Trophoblast cell (in vitro differentiated cells and primary cell): ENCODE results near the gene CALML3.
A peak's percentile ranks its signal among the peaks of the same experiment; 100 is the strongest.

Experiments
- DNase-seq, 2 donors: peaks; one replicate each; pipeline ENCODE4 v3.0.0-alpha.2; 2016
- H2AFZ ChIP-seq: 2 replicates; pipeline ENCODE4 v1.6.1; 2013; ENCODE audit warnings: low read length, moderate library complexity, mild to moderate bottlenecking; ENCODE audit not compliant: insufficient read depth, poor library complexity
- H2AK5ac ChIP-seq: 2 replicates; pipeline ENCODE4 v1.6.1; 2013; ENCODE audit warnings: mild to moderate bottlenecking, low read length
- H2BK120ac ChIP-seq: 2 replicates; pipeline ENCODE4 v1.6.1; 2013; ENCODE audit warnings: low read length, mild to moderate bottlenecking, moderate library complexity; ENCODE audit not compliant: insufficient read depth, poor library complexity
- H2BK12ac ChIP-seq: 2 replicates; pipeline ENCODE4 v1.6.1; 2013; ENCODE audit warnings: mild to moderate bottlenecking, low read length, moderate library complexity
- H2BK5ac ChIP-seq: 2 replicates; pipeline ENCODE4 v1.6.1; 2013; ENCODE audit warnings: low read length, low read depth, moderate library complexity, mild to moderate bottlenecking; ENCODE audit not compliant: poor library complexity
- H3K14ac ChIP-seq: 2 replicates; pipeline ENCODE4 v1.6.1; 2013; ENCODE audit warnings: mild to moderate bottlenecking, low read length
- H3K18ac ChIP-seq: 2 replicates; pipeline ENCODE4 v1.6.1; 2013; ENCODE audit warnings: mild to moderate bottlenecking, low read length
- H3K23ac ChIP-seq: 2 replicates; pipeline ENCODE4 v1.6.1; 2013; ENCODE audit warnings: low read length
- H3K27ac ChIP-seq: 2 replicates; pipeline ENCODE4 v1.5.1; 2013; ENCODE audit warnings: low read depth, mild to moderate bottlenecking, inconsistent platforms, low read length, moderate library complexity
- H3K27me3 ChIP-seq: 2 replicates; pipeline ENCODE4 v1.6.1; 2013; ENCODE audit warnings: inconsistent platforms, mild to moderate bottlenecking, low read length, moderate library complexity; ENCODE audit not compliant: insufficient read depth
- H3K36me3 ChIP-seq, 2 experiments: 1 replicate in 1 of 2; 2 replicates in 1 of 2; pipeline ENCODE4 v1.6.1; 2013; ENCODE audit warnings: low read length in 2 of 2, mild to moderate bottlenecking in 2 of 2, moderate library complexity in 1 of 2; ENCODE audit not compliant: insufficient read depth in 2 of 2, control insufficient read depth in 1 of 2
- H3K4ac ChIP-seq: 2 replicates; pipeline ENCODE4 v1.6.1; 2013; ENCODE audit warnings: low read depth, mild to moderate bottlenecking, low read length, moderate library complexity
- H3K4me1 ChIP-seq, 2 experiments: 1 replicate in 1 of 2; 2 replicates in 1 of 2; pipeline ENCODE4 v1.6.1; 2013; ENCODE audit warnings: low read length in 2 of 2, mild to moderate bottlenecking in 2 of 2, moderate library complexity in 1 of 2; ENCODE audit not compliant: insufficient read depth in 2 of 2, control insufficient read depth in 1 of 2
- H3K4me2 ChIP-seq: 2 replicates; pipeline ENCODE4 v1.6.1; 2013; ENCODE audit warnings: inconsistent platforms, mild to moderate bottlenecking, low read length, moderate library complexity
- H3K4me3 ChIP-seq: 2 replicates; pipeline ENCODE4 v1.5.1; 2013; ENCODE audit warnings: mild to moderate bottlenecking, low read depth, low read length, inconsistent platforms
- H3K79me1 ChIP-seq: one replicate; pipeline ENCODE4 v1.6.1; 2013; ENCODE audit warnings: low read length
- H3K79me2 ChIP-seq: 2 replicates; pipeline ENCODE4 v1.6.1; 2013; ENCODE audit warnings: low read length, mild to moderate bottlenecking; ENCODE audit not compliant: control insufficient read depth, insufficient read depth, poor library complexity
- H3K9ac ChIP-seq: 2 replicates; pipeline ENCODE4 v1.6.1; 2013; ENCODE audit warnings: mild to moderate bottlenecking, low read length
- H3K9me3 ChIP-seq: 2 replicates; pipeline ENCODE4 v1.6.1; 2013; ENCODE audit warnings: low read depth, mild to moderate bottlenecking, control low read depth, inconsistent platforms, low read length; ENCODE audit not compliant: insufficient read depth
- H4K12ac ChIP-seq: 2 replicates; pipeline ENCODE4 v1.6.1; 2013; ENCODE audit warnings: low read depth, mild to moderate bottlenecking, low read length, moderate library complexity
- H4K8ac ChIP-seq: 2 replicates; pipeline ENCODE4 v1.6.1; 2013; ENCODE audit warnings: low read depth, mild to moderate bottlenecking, low read length, moderate library complexity
- H4K91ac ChIP-seq: one replicate; pipeline ENCODE4 v1.6.1; 2013; ENCODE audit warnings: low read depth, mild to moderate bottlenecking, low read length, moderate library complexity
- WGBS: extraction: QIAGEN DNeasy Blood & Tissue Kit; methylation state at CpG from one replicate; pipeline ENCODE4 v1.1.7; 2013; ENCODE audit warnings: missing lambda C conversion rate; ENCODE audit not compliant: insufficient read length, insufficient coverage; ENCODE audit errors: extremely low coverage; 5-methylcytosine and 5-hydroxymethylcytosine counted together

The CALML3 gene

DNA sequence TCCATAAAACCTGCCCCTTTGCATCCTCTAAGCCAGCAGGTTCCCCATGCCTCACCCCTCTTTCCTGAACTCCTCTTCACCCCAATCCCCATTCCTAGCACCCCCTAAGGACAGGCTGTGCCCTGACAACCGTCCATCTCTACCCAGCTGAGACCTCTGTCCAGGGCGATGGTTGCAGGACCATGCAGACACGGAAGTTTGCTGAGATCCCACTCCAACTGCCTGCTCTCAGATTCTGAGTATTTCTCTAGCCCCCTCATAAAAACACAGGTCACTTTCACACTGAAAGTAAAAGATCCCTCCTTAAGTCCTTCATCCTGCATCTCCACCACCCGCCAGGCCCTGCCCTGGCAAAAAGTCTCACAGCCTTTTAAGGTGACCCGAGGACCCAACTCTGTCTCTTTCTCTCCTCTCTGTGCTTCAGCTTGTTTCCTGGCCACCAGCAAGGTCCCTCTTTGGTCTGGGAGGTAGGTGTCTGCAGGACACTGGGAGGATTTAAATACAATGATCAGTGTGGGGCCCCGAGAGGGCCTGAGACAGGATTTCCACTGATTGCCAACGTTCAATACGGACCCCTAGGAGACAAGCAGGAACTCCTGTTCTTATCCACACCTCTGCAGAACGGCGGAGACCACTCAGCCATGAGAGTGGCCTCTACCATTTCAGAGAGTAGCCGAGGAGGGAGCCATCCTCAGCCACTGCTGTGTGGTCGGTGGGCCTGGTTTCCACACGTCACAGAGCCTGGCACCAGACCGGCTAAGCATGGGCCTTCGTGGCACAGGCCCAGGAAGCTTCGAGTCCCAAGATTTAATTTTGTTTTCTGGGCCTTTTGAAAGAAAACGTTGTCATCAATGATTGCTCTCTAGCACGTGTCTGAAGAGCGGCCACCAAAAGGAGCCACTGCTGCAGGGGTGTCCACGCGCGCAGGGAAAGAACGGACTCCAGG lies 27.9 kb downstream of the CALML3 start:
- WGBS = no CpG with 5 or more reads among the region's 23 CpGs
- H3K27me3 ChIP-seq = no peaks in the 10 kb centered on the region
- no peak overlapping the region for H3K4me3 ChIP-seq
- peak overlapping the region; percentile 98 for H3K27ac ChIP-seq
- H2BK5ac ChIP-seq = peak overlapping the region; percentile 99
- H4K91ac ChIP-seq = peak overlapping the region; percentile 100
- peak overlapping the region; percentile 48 for H2AFZ ChIP-seq
- H4K8ac ChIP-seq = peak overlapping the region; percentile 92
- no peak overlapping the region for H3K4me2 ChIP-seq
- peak overlapping the region; percentile 61 for H4K12ac ChIP-seq
- no peak overlapping the region for H3K23ac ChIP-seq
- H3K18ac ChIP-seq = peak overlapping the region; percentile 95
- H3K79me2 ChIP-seq = peaks cover 34% of the 10 kb centered on the region
- peaks cover 81 to 88% of the 10 kb centered on the region in 2 experiments for H3K4me1 ChIP-seq
- no peak for DNase-seq
- H3K14ac ChIP-seq = peak overlapping the region; percentile 97
- H2AK5ac ChIP-seq = peak overlapping the region; percentile 100
- no peak overlapping the region for H3K9ac ChIP-seq
- H3K4ac ChIP-seq = peak overlapping the region; percentile 85
- peaks cover 2% of the 10 kb centered on the region for H3K9me3 ChIP-seq
- H3K79me1 ChIP-seq = peaks cover 94% of the 10 kb centered on the region
- peak overlapping the region; percentile 99 for H2BK120ac ChIP-seq
- H3K36me3 ChIP-seq = no peaks in the 10 kb centered on the region
- H2BK12ac ChIP-seq = peak overlapping the region; percentile 99

GRCh38 chr10:5553400-5554170 lies 28.8 kb downstream of the CALML3 start:
- Histone ChIP-seq H4K91ac (peak overlapping the region; percentile 100), H2AK5ac (peak overlapping the region; percentile 100), H3K18ac (peak overlapping the region; percentile 95), H2BK12ac (peak overlapping the region; percentile 99), H4K8ac (peak overlapping the region; percentile 92), H3K14ac (peak overlapping the region; percentile 97), H3K4me2 (no peak overlapping the region), H3K27me3 (no peaks in the 10 kb centered on the region), H3K23ac (no peak overlapping the region), H3K4me1 (peaks cover 79 to 86% of the 10 kb centered on the region in 2 experiments), H3K4ac (peak overlapping the region; percentile 95), H3K79me1 (peaks cover 94% of the 10 kb centered on the region), H4K12ac (peak overlapping the region; percentile 20), H2AFZ (peak overlapping the region; percentile 24), H2BK5ac (peak overlapping the region; percentile 99), H3K9ac (no peak overlapping the region), H3K79me2 (peaks cover 37% of the 10 kb centered on the region), H2BK120ac (peak overlapping the region; percentile 99), H3K36me3 (no peaks in the 10 kb centered on the region), H3K9me3 (peaks cover 2% of the 10 kb centered on the region), H3K4me3 (no peak overlapping the region), H3K27ac (peak overlapping the region; percentile 98)
- no peak for DNase-seq
- no CpG with 5 or more reads among the region's 17 CpGs for WGBS

GRCh38 chr10:5555021-5555510 lies 30.3 kb downstream of the CALML3 start:
- Histone ChIP-seq H4K91ac (peak overlapping the region; percentile 100), H3K23ac (no peak overlapping the region), H2BK5ac (peak overlapping the region; percentile 59)

DNA sequence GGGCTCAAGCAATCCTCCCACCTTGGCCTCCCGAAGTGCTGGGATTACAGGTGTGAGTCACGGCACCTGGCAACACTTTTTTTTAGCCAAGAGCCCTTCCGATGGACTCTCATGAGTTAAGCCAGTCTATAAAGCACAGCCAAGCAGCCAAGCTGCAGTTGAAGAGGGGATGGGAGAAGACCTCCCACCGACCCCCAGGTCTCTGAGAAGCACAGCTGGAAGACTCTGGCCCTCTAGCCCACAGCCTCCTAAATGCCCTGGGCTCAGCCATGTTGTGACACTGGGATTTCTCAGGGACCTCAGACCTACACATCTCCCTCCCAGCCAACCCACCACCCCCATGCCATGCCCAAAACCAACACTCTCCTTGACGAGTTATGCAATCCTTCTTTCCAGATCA lies 31.1 kb downstream of the CALML3 start:
- Histone ChIP-seq H3K23ac (no peak overlapping the region), H2BK120ac (peak overlapping the region; percentile 70), H3K36me3 (no peaks in the 10 kb centered on the region), H3K79me2 (peaks cover 28% of the 10 kb centered on the region), H4K12ac (no peak overlapping the region), H4K91ac (peak overlapping the region; percentile 100), H3K18ac (peak overlapping the region; percentile 43), H2AK5ac (peak overlapping the region; percentile 92), H3K27ac (no peak overlapping the region), H3K14ac (peak overlapping the region; percentile 89), H2BK12ac (peak overlapping the region; percentile 97), H2BK5ac (peak overlapping the region; percentile 73), H3K79me1 (peaks cover 89% of the 10 kb centered on the region), H4K8ac (peak overlapping the region; percentile 33), H3K9ac (no peak overlapping the region), H3K9me3 (peaks cover 2% of the 10 kb centered on the region), H3K4ac (no peak overlapping the region), H3K27me3 (no peaks in the 10 kb centered on the region), H3K4me2 (no peak overlapping the region), H2AFZ (no peak overlapping the region), H3K4me1 (peaks cover 67 to 76% of the 10 kb centered on the region in 2 experiments), H3K4me3 (no peak overlapping the region)
- DNase-seq = no peak
- WGBS = no CpG with 5 or more reads among the region's 5 CpGs

More at GRCh38 chr10:5555021-5555510, 30.3 kb downstream of the CALML3 start:
- H3K9me3 ChIP-seq = peaks cover 2% of the 10 kb centered on the region
- peak overlapping the region; percentile 50 for H2AK5ac ChIP-seq
- peaks cover 91% of the 10 kb centered on the region for H3K79me1 ChIP-seq
- no peak overlapping the region for H3K4me2 ChIP-seq
- peak overlapping the region; percentile 7 for H4K8ac ChIP-seq
- no peaks in the 10 kb centered on the region for H3K36me3 ChIP-seq
- H3K4me3 ChIP-seq = no peak overlapping the region
- DNase-seq = no peak
- no peak overlapping the region for H2AFZ ChIP-seq
- H3K14ac ChIP-seq = peak overlapping the region; percentile 75
- peak overlapping the region; percentile 70 for H2BK120ac ChIP-seq
- no peak overlapping the region for H3K9ac ChIP-seq
- H2BK12ac ChIP-seq = peak overlapping the region; percentile 97
- H3K79me2 ChIP-seq = peaks cover 32% of the 10 kb centered on the region
- H3K27me3 ChIP-seq = no peaks in the 10 kb centered on the region
- H3K4ac ChIP-seq = peak overlapping the region; percentile 7
- WGBS = no CpG with 5 or more reads among the region's 19 CpGs
- H4K12ac ChIP-seq = no peak overlapping the region
- H3K27ac ChIP-seq = no peak overlapping the region
- peaks cover 70 to 78% of the 10 kb centered on the region in 2 experiments for H3K4me1 ChIP-seq
- peak overlapping the region; percentile 43 for H3K18ac ChIP-seq
